ENCODE measurements around the gene BRSK1.

GRCh38 chr19:55311397-55311796 is 27.6 kb downstream of the BRSK1 start:
- TF ChIP-seq YY1 (IDR thresholded peaks at IDR 0.05; ENCODE audit: low read depth, low read length) (no peak), JUNB (IDR thresholded peaks at IDR 0.05) (no peak), BRCA1 (IDR thresholded peaks at IDR 0.05; ENCODE audit: low read depth, low read length) (no peak), RCOR1 (conservative IDR thresholded peaks at IDR 0.05; ENCODE audit: low read depth, low read length) (no peak), EP300 (IDR thresholded peaks at IDR 0.05; ENCODE audit: borderline replicate concordance in 1 of 2, control insufficient read depth in 1 of 2, low read depth in 2 of 2, low read length in 2 of 2) (no peak), CTCF (IDR thresholded peaks at IDR 0.05 in 2 of 3, conservative IDR thresholded peaks at IDR 0.05 in 1 of 3; ENCODE audit: control insufficient read depth in 2 of 3, extremely low read depth in 1 of 3, insufficient read depth in 1 of 3, low read depth in 3 of 3, low read length in 3 of 3) (no peak), ATF3 (IDR thresholded peaks at IDR 0.05; ENCODE audit: borderline replicate concordance, extremely low read depth, low read depth, low read length) (no peak), CHD2 (IDR thresholded peaks at IDR 0.05; ENCODE audit: borderline replicate concordance, low read depth, low read length) (no peak), SIN3A (IDR thresholded peaks at IDR 0.05; ENCODE audit: low read depth, low read length) (no peak), POLR2A (IDR thresholded peaks at IDR 0.05; ENCODE audit: low read depth, low read length) (no peak), EZH2 (IDR thresholded peaks at IDR 0.05; ENCODE audit: borderline replicate concordance, control insufficient read depth, low read depth, low read length) (no peak), REST (IDR thresholded peaks at IDR 0.05; ENCODE audit: low read depth, low read length) (no peak)
